Activated CD4-positive, CD25-positive, alpha-beta regulatory T cell treated with anti-CD3 and anti-CD28 coated beads, Interleukin-2, amount 50 U/mL, for 72 hours (primary cell): ENCODE data around the gene TNS1.
A peak's percentile ranks its signal among the peaks of the same experiment; 100 is the strongest.

Experiments
- DNase-seq: peaks from one replicate; pipeline ENCODE4 v3.0.0; 2021

TNS1 gene

DNA sequence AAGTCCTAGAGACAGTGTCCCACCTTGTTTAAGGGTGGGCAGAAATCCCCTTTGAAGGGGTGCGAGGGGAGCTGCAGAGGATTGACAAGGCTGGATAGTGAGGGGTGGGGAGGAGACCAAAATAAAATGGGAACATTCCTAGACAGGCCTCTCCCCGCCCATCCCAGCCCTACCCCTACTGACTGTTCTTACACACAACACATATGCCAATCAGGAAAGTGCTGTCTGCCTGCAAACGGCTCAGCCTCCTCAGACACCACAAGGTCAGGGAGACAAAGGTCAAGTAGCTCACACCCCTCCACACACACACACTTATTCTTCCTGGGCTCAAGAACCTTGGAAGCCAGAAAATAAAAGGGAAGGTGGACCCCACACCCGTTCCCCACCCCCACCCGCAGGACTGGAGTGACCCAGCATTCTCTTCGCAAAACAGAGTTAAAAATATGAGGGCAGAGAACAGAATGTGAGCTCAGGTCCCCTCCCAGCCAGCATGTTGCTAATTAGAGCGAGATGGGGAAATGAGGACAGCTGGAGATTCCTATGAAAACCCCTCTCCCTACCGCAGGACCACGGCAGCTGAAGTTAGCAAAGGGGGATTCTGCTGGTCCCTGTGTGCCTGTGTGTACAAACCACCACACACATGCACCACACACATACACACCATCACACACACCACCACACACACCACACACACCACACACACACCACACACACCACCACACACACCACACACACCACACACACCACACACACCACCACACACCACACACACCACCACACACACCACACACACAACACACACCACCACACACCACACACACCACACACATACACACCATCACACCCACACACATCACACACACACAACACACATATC, 197.8 kb downstream of the TNS1 start:
- DNase-seq = no peak

DNA sequence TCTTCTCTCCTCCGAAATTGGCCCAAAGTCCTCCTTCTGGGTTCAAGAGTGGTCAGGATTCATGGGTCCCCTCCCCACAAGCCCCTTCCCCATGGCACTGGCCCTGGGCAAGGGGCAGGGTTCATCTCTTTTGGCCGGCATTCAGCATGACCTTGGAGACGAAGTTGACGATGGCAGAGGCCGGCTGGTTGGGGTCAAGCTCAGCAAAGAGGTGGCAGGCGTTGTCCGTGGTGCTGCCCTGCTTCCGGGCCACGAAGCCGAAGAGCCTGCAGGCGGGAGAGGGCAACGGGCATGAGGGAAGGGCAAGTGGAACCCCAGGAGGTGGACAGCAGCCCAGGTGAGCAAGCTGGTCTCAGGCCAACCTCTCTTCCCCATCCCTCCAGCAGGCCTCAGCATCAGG, 198.5 kb downstream of the TNS1 start:
- DNase-seq = no peak

DNA sequence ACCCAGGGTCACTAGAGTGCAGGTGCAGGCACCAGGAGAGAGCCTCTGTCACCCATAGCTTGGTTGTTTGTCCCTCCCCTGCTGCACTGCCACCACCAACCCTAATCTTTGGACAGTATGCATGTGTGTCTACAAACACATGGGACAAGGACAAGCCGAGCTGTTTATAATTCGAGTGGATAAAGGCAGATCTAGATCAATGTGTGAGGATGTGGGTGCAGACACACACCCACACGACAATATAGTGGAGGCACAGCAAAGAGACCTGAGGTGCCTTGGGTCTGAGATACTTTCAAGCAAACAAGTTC, 199.2 kb downstream of the TNS1 start:
- DNase-seq = no peak

DNA sequence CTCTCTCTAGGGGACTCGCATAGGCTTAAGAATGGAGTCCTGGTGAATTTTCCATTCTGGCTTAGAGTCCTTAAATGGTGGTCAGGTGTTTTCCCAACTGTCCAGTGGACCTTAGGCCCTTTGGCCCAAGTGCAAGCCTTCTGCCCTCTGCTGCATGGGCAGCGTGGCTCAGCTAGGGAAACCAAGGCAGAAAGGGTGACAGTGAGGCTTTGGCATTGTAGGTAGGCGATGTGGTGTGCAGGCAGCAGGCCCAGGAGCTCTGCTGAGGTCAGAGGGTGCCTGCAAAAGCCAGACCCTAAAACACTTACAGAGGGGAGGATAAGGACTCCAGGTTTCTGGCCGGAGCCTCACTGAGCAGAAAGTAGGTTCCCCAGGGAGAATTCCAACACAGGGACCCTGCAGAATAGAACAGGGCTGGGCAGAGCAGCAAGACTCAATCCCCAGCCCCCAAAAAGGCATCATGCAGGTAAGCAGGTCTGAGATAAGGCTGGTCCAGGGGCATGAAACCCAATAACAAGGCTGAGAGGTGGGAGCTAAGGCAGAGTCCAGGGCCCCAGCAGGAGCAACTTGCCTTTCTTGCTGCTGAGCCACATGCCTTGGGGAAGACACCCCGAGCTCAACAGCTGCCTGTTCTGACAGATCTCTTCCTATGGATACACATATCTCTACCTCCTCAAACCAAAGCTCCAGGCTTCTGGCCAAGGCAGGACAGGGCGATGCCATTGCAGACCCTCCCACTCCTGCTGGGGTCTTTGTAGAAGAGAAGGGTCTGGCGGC, 199.7 kb downstream of the TNS1 start:
- peak; percentile 17 for DNase-seq

DNA sequence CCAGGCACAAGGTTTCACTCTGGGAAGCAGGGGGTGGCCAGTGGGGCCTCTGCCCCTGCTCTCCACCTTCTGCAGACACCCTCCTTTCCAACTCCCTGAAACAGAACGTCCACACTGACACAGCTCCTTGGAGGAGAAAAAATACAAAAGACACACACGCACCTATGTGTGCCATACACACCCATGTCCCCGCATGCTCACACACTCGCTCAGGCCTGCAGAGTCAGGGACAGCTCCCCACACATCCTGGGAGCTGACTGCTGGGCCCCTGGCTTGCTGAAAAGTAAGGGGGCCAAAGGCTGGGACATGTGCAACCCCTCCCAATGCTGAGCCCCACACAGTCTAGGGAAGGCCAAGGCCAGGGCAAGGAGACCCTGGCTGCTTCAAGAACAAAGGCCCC, 200.5 kb downstream of the TNS1 start:
- DNase-seq = peak; percentile 9

DNA sequence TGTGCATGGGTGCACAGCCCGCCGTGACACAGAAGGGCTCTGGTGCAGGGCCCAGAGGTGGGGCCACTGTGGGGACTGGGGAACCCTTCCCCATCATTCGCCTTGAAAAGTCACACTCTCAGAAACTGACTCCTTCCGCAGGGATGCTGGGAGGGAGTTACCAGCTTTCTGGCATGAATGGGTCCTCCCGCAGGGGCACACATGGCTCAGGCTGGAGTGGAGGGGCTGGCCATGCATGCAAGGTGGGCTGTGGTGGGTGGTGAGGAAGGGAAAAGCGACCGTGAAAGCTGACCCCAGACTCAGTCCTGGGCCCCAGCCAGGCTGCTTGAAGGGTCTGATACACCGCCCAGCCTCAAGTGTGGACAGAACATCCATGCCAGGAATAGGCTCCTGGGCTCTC, 201.1 kb downstream of the TNS1 start:
- no peak for DNase-seq

DNA sequence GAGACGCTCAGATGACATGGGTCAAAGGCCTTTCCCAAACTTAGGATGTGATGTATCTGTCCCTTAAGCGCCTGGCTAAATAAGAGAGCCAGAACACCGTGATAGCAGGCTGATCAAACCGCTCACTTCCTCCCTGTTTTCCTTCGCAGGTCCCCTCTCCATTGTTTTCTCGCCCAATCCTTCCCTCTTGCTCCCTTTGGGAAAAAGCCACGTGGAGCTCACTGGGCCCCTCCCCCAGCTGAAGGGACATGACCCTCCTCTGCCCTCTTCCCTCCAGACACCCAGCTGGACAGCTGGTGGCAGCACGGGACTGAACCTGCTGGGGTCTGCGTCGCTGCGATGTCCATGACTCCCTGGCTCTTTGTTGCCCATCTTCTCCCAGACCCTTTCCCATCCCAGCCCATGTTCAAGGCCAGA, 201.7 kb downstream of the TNS1 start:
- no peak for DNase-seq

DNA sequence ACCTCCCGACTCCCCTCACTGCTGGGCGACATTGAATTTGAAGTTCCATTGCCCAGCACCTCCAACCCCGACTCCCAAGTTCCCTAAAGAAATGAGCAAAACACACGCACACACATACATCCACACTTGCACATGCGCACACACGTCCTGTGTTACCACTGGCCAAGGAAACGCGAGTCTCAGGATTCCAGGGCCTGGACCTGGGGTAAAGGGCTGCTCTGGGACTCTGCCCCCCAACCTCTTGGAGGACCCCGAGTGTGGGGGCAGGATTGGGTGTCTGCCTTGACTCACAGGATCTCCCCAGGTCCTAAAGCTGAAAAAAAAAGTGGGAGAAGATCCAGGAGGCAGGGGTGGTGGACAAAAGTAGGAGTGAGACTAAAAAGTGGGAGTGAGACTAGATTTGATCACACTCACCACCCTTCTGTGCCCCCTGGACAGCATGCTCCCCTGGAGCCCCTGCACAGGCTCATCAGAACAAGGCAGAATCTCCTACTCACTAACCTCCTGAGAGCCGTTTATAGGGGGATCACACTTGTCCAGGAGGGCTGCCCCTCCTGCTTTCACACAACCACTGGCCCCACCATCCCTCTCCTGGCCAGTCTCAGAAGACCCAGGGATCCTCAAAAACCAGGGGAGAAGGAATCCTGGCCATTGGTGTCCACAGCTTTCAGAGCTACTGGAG, 202.2 kb downstream of the TNS1 start:
- DNase-seq = no peak

DNA sequence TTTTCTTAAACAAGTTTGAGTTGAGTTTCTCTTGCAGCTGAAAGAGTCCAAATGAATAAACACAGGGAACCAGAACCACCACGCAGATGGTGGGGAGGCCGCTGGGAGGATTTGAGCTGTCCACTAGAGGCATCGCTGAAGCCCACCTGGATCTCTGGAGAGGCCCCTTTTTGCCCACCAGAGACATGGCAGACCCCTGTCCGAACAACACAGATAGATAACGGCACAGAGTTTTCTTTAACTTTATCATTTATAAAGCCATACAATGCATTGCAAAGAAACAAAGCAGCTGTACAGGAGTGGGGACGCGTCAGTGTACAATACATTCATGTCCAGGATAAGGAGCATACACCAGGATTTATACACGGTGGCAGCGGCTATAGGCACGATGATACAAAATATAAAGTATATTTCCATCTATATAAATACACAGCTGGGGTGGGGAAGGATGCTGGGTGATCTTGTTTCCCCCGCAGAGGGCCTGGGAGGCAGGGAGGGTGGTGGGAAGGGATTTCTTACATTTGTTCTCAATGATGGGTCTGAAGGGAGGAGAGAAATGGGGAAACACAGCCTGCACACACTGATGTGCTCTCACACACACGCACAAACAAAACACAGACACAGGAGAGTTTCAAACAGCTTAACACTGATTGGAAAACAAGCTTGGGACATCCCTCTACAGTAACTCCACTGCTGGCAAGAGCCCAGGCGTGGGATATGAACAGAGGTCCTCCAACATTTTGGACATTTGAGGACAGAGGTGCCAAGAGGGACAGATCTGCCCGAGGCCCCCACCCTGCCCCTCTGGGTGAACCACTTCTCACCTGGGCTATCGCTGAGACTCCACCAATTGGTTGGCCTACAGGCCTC, 203.0 kb downstream of the TNS1 start:
- no peak for DNase-seq

DNA sequence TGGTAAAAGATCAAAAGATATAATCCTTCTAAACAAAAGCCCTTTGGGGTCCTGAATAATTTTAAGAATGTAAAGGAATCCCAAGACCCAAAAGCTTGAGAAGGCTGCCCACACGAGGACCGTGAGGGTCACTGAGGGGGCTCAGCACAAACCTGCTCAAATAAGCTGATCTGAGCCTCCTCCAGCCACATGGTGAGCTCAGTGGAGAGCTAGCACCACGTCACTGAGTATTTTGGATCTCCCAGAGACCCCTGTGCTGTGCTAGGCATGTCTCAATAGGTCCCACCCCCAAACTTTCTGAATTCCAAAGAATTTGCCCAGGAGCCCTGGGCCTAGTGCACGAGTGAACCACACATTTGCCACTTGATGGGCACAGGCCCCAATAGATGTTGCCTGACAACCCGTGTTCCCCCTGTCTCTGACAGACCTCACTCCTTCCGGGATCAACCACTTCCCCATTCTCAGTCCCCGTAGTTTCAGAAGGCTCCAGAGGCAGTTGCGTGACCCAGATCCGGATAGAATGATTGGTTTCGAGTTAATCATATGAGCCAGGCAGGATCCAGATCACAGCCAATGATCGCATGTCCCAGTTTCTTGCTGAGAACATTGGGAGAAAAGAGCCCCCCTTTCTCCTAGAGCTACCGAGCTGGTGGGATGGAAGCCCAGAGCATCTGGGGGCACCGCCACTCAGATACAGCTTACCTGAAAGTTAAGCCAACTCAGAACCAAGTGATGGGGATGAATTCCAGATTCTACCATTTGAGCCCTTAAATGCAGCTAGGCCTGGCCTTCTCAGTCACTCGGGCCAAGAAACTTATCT, 203.8 kb downstream of the TNS1 start:
- no peak for DNase-seq

DNA sequence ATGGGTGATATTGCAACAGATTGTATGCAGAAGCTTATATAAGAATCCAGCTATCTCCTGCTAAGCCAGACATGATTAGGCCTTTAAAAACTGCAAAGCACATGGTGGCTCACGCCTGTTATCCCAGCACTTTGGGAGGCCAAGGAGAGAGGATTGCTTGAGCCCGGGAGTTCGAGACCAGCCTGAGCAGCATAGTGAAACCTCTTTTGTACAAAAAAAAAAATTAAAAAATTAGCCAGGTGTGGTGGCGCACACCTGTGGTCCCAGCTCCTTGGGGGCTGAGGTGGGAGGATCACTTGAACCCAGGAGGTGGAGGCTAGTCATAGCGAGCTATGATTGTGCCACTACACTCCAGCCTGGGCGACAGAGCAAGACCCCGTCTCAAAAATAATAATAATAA, 204.6 kb downstream of the TNS1 start:
- no peak for DNase-seq

DNA sequence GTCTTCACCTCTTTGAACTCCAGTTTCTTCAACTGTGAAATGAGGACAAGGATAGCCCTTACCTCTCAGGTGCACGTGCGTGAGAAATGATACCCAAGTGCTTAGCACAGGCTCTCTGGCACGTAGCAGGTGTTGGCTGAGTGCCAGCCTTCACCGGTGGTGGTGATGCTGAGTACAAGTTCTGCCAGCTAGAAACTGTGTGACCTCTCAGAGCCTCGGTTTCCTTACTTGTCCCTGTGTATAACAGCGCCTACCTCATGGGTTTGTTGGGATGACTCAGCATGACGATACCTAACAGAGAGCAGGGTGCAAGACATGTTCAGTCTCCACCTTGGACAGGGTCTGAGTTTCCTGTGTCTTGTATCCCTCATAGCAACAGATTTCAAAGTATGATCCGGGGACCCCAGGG, 205.1 kb downstream of the TNS1 start:
- DNase-seq = no peak

DNA sequence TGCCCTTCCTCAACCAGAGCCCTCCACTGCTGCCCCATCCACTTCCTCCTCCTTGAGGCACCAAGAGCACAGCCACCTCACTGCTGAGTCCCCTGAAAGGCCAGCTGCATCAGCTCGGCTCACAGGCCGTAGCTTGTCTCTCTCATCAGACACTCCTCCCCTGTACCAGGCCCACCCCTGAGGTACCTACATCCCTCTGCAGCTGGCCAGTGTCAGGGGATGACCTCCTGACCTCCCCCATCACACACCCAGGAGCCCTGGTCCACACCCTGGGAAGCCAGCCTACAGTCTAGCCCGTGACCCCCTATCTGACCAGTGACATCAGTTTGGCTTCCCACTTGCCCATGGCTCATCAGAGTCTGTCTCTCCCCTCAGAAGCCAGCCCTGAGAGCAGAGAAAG, 205.6 kb downstream of the TNS1 start:
- DNase-seq = no peak

DNA sequence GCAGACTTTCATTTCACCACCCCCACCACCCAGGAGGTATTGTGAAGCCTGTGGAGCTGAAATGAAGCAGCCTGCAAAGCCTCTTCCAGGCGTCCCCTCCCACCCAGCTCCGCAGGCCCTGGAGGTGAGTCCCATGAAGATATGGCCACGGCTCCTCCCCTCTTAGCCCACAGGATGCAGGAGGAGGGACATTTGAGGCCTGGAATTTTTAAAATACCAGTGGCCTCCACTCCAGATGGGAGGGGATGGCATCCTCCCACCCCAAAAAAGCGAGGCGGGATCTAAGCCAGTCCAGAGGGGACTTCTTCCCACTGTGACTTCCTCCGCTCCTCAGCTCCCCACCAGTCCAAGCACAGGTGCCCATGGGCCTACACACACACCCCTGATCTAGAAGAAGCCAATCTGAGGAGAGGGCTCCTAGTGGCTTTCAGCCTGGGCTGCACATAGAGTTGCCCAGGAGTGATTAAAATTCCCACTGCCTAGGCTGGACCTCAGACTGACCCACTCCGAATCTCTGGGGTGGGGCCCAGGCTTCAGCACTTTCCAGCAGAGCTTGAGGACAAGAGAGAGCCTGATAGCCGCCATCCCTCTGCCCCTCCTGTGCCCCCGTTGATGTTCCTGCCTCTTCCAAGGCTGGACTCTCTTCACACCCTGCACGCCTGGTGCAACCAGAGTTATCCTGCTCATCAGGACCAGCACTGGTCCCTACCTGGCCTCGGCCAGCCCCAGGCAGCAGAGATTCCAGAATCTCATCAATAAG, 206.9 kb downstream of the TNS1 start:
- no peak for DNase-seq

DNA sequence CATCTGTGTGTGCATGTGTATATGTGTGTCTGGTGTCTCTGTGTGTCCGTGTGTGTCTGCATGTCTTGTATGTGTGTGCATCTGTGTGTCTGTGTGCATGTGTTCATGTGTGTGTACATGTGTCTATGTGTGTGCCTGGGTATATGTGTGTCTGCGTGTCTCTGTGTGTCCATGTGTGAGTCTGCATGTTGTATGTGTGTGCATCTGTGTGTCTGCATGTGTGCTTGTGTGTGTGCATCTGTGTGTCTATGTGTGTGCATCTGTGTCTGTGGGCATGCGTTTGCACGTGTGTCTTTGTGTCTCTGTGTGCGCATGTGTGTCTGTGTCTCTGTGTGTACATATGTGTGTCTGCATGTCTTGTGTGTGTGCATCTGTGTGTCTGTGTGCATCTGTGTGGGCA, 207.7 kb downstream of the TNS1 start:
- no peak for DNase-seq

DNA sequence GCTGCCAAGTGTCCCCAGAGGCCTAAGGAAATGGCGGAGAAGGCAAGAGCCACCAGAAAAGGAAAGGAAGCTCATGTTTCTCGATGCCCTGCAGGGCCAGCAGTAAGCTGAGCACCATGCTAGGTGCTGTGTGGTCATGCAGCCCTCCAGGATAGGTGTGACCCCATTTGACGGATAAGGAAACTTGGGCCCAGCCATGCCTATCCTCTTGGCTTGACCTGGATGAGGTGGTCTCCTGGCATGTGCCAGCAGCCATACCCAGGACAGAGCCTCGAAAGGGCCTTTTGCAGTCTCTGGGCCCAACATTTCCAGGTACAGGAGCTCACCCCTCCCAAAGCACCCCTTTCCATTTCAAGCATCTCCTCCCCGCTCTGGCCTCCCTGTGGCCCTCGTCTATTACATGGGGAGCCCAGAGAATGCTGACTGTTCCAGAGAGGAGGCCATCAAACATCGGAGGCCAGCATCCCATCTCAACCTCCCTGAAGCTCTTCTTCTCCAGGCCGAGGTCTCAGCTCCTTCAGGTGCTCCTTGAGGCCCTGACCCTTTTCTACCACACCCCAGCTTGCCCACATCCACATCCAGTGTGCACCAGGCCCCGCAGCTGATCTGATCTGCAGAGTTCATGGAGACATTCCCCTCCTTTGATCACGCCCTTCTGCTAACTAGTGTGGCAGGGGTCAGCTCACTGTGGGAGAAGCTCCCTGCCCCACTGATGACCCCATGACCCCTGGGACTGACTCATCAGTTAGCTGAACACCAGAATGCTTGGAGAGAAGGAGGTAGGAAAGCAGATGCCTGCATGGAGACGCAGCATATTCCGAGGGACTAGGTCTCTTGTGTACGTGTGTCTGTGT, 208.4 kb downstream of the TNS1 start:
- no peak for DNase-seq

DNA sequence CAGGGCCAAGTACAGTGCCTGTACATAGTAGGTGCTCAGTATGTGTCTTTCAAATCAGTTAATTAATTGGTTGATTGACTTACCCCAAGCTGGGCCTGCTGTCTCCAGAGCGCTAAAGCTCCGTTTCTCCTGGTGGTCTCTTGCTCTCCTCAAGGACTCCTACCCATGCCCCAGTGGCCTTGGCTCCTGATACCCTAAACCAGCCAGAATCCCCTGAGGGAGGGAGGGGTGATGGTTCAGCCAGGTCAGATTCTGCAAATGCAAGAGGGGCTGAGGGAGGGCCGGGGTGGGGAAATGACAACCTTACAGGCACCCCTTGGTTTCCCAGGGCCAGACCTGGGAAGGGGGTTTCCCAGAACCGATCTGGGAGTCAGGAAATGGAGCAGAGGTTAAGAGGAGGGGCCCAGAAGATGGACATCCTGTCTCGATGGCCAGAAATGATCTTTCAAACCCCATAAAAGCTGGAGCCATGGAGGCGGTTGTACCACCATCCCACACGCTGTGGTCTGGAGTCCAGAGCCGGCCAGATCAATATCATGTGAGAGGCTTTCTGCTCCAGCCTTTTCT, 209.1 kb downstream of the TNS1 start:
- no peak for DNase-seq

DNA sequence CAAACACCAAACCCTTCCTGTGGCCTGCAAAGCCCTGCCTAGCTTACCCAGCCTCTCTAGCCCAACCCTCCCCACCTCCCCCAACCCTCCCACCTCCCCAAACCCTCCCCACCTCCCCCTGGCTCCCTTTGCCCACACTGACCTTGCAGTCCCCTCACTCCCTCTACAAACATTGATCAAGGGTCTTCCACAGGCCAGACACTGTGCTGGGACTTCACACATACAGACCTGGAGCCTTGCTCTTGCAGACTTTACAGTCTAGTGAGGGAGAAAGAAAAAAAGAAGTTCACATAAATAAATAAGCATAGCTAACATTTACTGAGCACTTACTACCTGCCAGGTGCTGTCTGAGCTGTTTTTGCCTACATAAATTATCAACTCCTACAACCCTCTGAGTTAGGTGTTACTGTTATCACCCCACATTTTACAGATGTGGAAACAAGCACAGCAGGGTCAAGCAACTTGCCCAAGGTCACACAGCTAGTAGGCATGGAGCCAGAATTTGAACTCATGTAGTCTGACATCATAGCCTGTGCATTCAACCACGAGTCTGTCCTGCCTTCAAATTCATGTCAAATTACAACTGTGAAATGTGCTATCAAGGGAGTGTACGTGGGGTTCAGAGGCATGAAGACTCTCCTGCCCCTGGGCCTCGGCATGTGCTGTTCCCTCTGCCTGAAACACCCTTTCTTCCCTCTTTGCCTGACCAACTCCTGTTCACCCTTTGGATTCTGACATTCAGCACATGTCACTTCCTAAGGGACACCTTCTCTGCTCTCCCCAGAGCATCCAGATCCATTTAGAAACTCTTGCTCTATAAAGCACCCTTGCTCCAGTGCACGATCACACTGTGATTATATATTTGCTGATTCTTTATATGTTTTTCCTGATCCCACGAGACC, 209.9 kb downstream of the TNS1 start:
- no peak for DNase-seq

DNA sequence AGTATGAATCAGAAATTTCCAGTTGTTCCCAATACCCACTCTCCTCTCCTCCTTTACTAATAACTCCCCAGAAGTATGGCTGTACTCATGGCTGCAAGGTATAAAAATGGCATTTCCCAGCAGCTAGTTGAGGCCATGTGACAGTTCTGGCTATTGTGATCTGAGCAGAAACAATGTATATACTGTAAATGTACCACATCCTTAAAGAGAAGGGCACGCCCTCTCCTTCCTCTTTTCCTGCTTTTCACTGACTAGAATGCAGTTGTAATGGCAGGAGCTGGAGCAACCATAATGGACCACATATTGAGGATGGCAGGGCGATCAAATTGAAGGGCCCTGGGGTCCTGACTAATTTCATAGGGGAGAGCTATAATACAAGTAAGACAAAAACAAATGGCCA, 211.2 kb downstream of the TNS1 start:
- no peak for DNase-seq
